OCI-LY7 (cell line): ENCODE results near the gene RPL13. TPM values are rescaled to one million over a fixed set of nuclear protein-coding genes. Genes with fewer than 3 reads are reported as not detected.

Experiments used
- BruUV-seq: library from RNA; stranded (reverse); fragments of 400-500 nt; replicated peaks from 2 replicates; lab custom pipeline; 2021; lab: Mats Ljungman, UMichigan
- CTCF ChIA-PET: fragments of 300-600 bp; sonication (Branson Sonifier 250); formaldehyde crosslinking; loops from one replicate; lab custom pipeline; 2022; ENCODE audit warnings: antibody characterized with exemption; ENCODE audit not compliant: unreplicated experiment; lab: Charles Lee
- POLR2A ChIA-PET: fragments of 300-600 bp; sonication (Branson Sonifier 250); formaldehyde crosslinking; loops from one replicate; lab custom pipeline; 2022; ENCODE audit warnings: antibody characterized with exemption; lab: Charles Lee
- DNase-seq: peaks from one replicate; pipeline ENCODE4 v3.0.0-alpha.2; 2015; ENCODE audit warnings: low spot score
- H2AFZ ChIP-seq: fragments of 200-600 bp; sonication (generic), shearing (Covaris generic); 2 replicates; pipeline ENCODE4 v1.6.1; 2014; ENCODE audit warnings: mild to moderate bottlenecking, antibody characterized with exemption, low read length, moderate library complexity
- H3K27ac ChIP-seq: fragments of 200-600 bp; sonication (generic); 2 replicates; pipeline ENCODE4 v1.5.1; 2014; ENCODE audit warnings: mixed run types, low read depth, mild to moderate bottlenecking, moderate library complexity, low read length, inconsistent platforms; ENCODE audit not compliant: poor library complexity, severe bottlenecking
- H3K36me3 ChIP-seq: fragments of 200-600 bp; sonication (generic); 2 replicates; pipeline ENCODE4 v1.6.1; 2014; ENCODE audit warnings: mild to moderate bottlenecking, antibody characterized with exemption, low read length, moderate library complexity, mixed read lengths; ENCODE audit not compliant: insufficient read depth
- H3K4me1 ChIP-seq: fragments of 200-600 bp; sonication (generic); 2 replicates; pipeline ENCODE4 v1.5.1; 2014; ENCODE audit warnings: mild to moderate bottlenecking, low read length; ENCODE audit not compliant: insufficient read depth, poor library complexity, severe bottlenecking
- H3K4me2 ChIP-seq: fragments of 200-600 bp; sonication (generic); 2 replicates; pipeline ENCODE4 v1.6.1; 2014; ENCODE audit warnings: mild to moderate bottlenecking, low read length
- H3K4me3 ChIP-seq: fragments of 200-600 bp; sonication (generic); 2 replicates; pipeline ENCODE4 v1.5.1; 2014; ENCODE audit warnings: mild to moderate bottlenecking, low read depth, low read length; ENCODE audit not compliant: poor library complexity, severe bottlenecking
- H3K79me2 ChIP-seq: fragments of 200-600 bp; sonication (generic); 2 replicates; pipeline ENCODE4 v1.6.1; 2016; ENCODE audit warnings: low read depth, mild to moderate bottlenecking, low read length, moderate library complexity, mixed read lengths; ENCODE audit not compliant: insufficient read depth
- H3K9me2 ChIP-seq: fragments of 200-600 bp; sonication (generic); 2 replicates; pipeline ENCODE4 v1.6.1; 2016; ENCODE audit warnings: mild to moderate bottlenecking, low read length, mixed read lengths; ENCODE audit not compliant: insufficient read depth
- H3K9me3 ChIP-seq: fragments of 200-600 bp; sonication (generic); 2 replicates; pipeline ENCODE4 v1.6.1; 2014; ENCODE audit warnings: mild to moderate bottlenecking, mixed run types, low read length, mixed read lengths
- H4K20me1 ChIP-seq: fragments of 200-600 bp; sonication (generic); 2 replicates; pipeline ENCODE4 v1.6.1; 2014; ENCODE audit warnings: mild to moderate bottlenecking, antibody characterized with exemption, low read length, moderate library complexity, mixed read lengths; ENCODE audit not compliant: insufficient read depth
- CTCF ChIP-seq: fragments of 200-600 bp; sonication (generic); conservative IDR thresholded peaks from 2 replicates; pipeline ENCODE4 v1.5.1; 2014; ENCODE audit warnings: mild to moderate bottlenecking, antibody characterized with exemption, low read length, moderate library complexity, mixed read lengths
- EZH2phosphoT487 ChIP-seq: fragments of 200-600 bp; sonication (generic); IDR thresholded peaks from 2 replicates; pipeline ENCODE4 v1.6.1; 2018; ENCODE audit warnings: low read depth, borderline replicate concordance, mild to moderate bottlenecking, mixed run types, antibody characterized with exemption, low read length, moderate library complexity, mixed read lengths
- intact Hi-C: fragments of 100-400 bp; cut with micrococcal nuclease; formaldehyde crosslinking; loops from one replicate; pipeline ENCODE4 v1.10.0; 2022; ENCODE audit not compliant: unreplicated experiment
- total RNA-seq, 2 experiments: library from RNA; depleted of rRNA in 1 of 2; stranded (reverse); fragments of >200 nt in 1 of 2; shearing (Covaris generic) in 1 of 2; gene quantifications; 2 replicates each; pipeline ENCODE4 v1.2.3, GENCODE V29; 2014 to 2022

RPL13 gene
- total RNA-seq, 2 experiments from 2014 or later = 2,928 to 9,791 TPM

GRCh38 chr16:89553733-89554132, 6.7 kb upstream of the RPL13 start:
- intact Hi-C loops = no loop called here
- no peaks in the 10 kb centered on the region for H3K9me3 ChIP-seq
- H3K79me2 ChIP-seq = no peaks in the 10 kb centered on the region
- no peak for TF ChIP-seq CTCF
- TF ChIP-seq EZH2phosphoT487 = no peak
- H3K36me3 ChIP-seq = peaks cover 59% of the 10 kb centered on the region; the same call in 1 of the 2 replicates
- H3K4me3 ChIP-seq = no peak overlapping the region
- no peak for DNase-seq
- H3K4me1 ChIP-seq = peaks cover 4% of the 10 kb centered on the region
- H2AFZ ChIP-seq = no peak overlapping the region
- no peaks in the 10 kb centered on the region for H4K20me1 ChIP-seq
- no TSS peak for BruUV-seq
- H3K27ac ChIP-seq = no peak overlapping the region
- no peaks in the 10 kb centered on the region for H3K9me2 ChIP-seq
- CTCF ChIA-PET = no interaction called here
- POLR2A ChIA-PET = no interaction called here
- no peak overlapping the region for H3K4me2 ChIP-seq

- Histone ChIP-seq H2AFZ (no peak overlapping the region), H3K9me2 (no peaks in the 10 kb centered on the region), H3K4me1 (peaks cover 2% of the 10 kb centered on the region), H3K36me3 (peaks cover 53% of the 10 kb centered on the region; the same call in 1 of the 2 replicates), H3K79me2 (no peaks in the 10 kb centered on the region), H3K4me2 (no peak overlapping the region), H3K27ac (no peak overlapping the region), H3K4me3 (no peak overlapping the region), H4K20me1 (no peaks in the 10 kb centered on the region), H3K9me3 (no peaks in the 10 kb centered on the region)
- ChIA-PET POLR2A (no interaction called here), CTCF (no interaction called here)
- no peak for DNase-seq
- intact Hi-C loops = no loop called here
- TF ChIP-seq EZH2phosphoT487 = no peak
- no peak for TF ChIP-seq CTCF
- BruUV-seq = no TSS peak
Measured at GRCh38 chr16:89554343-89554742, 6.1 kb upstream of the RPL13 start.

- no peak overlapping the region for H3K4me3 ChIP-seq
- no peaks in the 10 kb centered on the region for H3K9me3 ChIP-seq
- no TSS peak for BruUV-seq
- no peak overlapping the region for H3K4me2 ChIP-seq
- no peak overlapping the region for H3K27ac ChIP-seq
- H3K9me2 ChIP-seq = no peaks in the 10 kb centered on the region
- peaks cover 46% of the 10 kb centered on the region; the same call in 1 of the 2 replicates for H3K36me3 ChIP-seq
- no peak for TF ChIP-seq CTCF
- intact Hi-C loops = no loop called here
- no peak for DNase-seq
- H4K20me1 ChIP-seq = no peaks in the 10 kb centered on the region
- POLR2A ChIA-PET = no interaction called here
- no peaks in the 10 kb centered on the region; the same call in 1 of the 2 replicates for H3K79me2 ChIP-seq
- CTCF ChIA-PET = no interaction called here
- no peak overlapping the region for H2AFZ ChIP-seq
- peaks cover 7% of the 10 kb centered on the region for H3K4me1 ChIP-seq
Measured at GRCh38 chr16:89555265-89555664, 5.2 kb upstream of the RPL13 start.
